SH-SY5Y (cell line): ENCODE measurements around the gene BDKRB2.

Source experiments
- GATA2 ChIP-seq: IDR thresholded peaks from 2 replicates; pipeline ENCODE4 v1.6.1; 2011; ENCODE audit warnings: mild to moderate bottlenecking, low read depth, low read length
- GATA3 ChIP-seq: IDR thresholded peaks from 2 replicates; pipeline ENCODE4 v1.6.1; 2011; ENCODE audit warnings: low read depth, mild to moderate bottlenecking, low read length, moderate library complexity

GRCh38 chr14:96274543-96274942 is 69.9 kb downstream of the BDKRB2 start:
- TF ChIP-seq GATA3 (peak; percentile 77), GATA2 (peak; percentile 94)
